H9 (cell line): ENCODE data around the gene ANKRD62. TPM values are rescaled to one million over a fixed set of nuclear protein-coding genes. Genes with fewer than 3 reads are reported as not detected.

Experiments used
- DNase-seq: peaks from one replicate; pipeline ENCODE4 v3.0.0-alpha.2; 2017
- H2AFZ ChIP-seq: one replicate; pipeline ENCODE4 v1.6.1; 2013; ENCODE audit warnings: mild to moderate bottlenecking, low read length, control low read depth, moderate library complexity
- H2AK5ac ChIP-seq: 2 replicates; pipeline ENCODE4 v1.6.1; 2013; ENCODE audit warnings: low read length, control low read depth, mixed read lengths; ENCODE audit not compliant: insufficient read length
- H2BK120ac ChIP-seq: one replicate; pipeline ENCODE4 v1.6.1; 2013; ENCODE audit warnings: low read depth, mild to moderate bottlenecking, low read length, control low read depth, inconsistent platforms; ENCODE audit not compliant: poor library complexity, severe bottlenecking
- H2BK12ac ChIP-seq: 2 replicates; pipeline ENCODE4 v1.6.1; 2013; ENCODE audit warnings: low read length, control low read depth, mixed read lengths, low read depth; ENCODE audit not compliant: insufficient read length
- H2BK15ac ChIP-seq: 2 replicates; pipeline ENCODE4 v1.6.1; 2013; ENCODE audit warnings: low read depth, low read length, control low read depth
- H2BK20ac ChIP-seq: one replicate; pipeline ENCODE4 v1.6.1; 2013; ENCODE audit warnings: low read depth, mild to moderate bottlenecking, low read length, control low read depth, inconsistent platforms; ENCODE audit not compliant: poor library complexity, severe bottlenecking
- H2BK5ac ChIP-seq: 2 replicates; pipeline ENCODE4 v1.6.1; 2013; ENCODE audit warnings: low read length, control low read depth, mixed read lengths; ENCODE audit not compliant: insufficient read length
- H3K14ac ChIP-seq: 2 replicates; pipeline ENCODE4 v1.6.1; 2013; ENCODE audit warnings: low read length, control low read depth; ENCODE audit not compliant: insufficient read depth
- H3K18ac ChIP-seq: 2 replicates; pipeline ENCODE4 v1.6.1; 2013; ENCODE audit warnings: low read depth, mild to moderate bottlenecking, mixed read lengths, low read length, control low read depth; ENCODE audit not compliant: insufficient read length
- H3K23ac ChIP-seq: 2 replicates; pipeline ENCODE4 v1.6.1; 2013; ENCODE audit warnings: low read length, control low read depth, mixed read lengths, low read depth; ENCODE audit not compliant: insufficient read length
- H3K23me2 ChIP-seq: 2 replicates; pipeline ENCODE4 v1.6.1; 2013; ENCODE audit warnings: low read depth, mild to moderate bottlenecking, mixed read lengths, low read length, control low read depth; ENCODE audit not compliant: insufficient read length, poor library complexity, severe bottlenecking
- H3K27ac ChIP-seq: 2 replicates; pipeline ENCODE4 v1.5.1; 2013; ENCODE audit warnings: low read length, control low read depth, mixed read lengths, low read depth; ENCODE audit not compliant: insufficient read length
- H3K27me3 ChIP-seq: 2 replicates; pipeline ENCODE4 v1.6.1; 2013; ENCODE audit warnings: low read length, control low read depth, inconsistent platforms; ENCODE audit not compliant: insufficient read depth
- H3K4ac ChIP-seq: 2 replicates; pipeline ENCODE4 v1.6.1; 2013; ENCODE audit warnings: low read depth, mild to moderate bottlenecking, control low read depth, inconsistent platforms, low read length, moderate library complexity
- H3K4me1 ChIP-seq: 2 replicates; pipeline ENCODE4 v1.6.1; 2013; ENCODE audit warnings: low read length, control low read depth, inconsistent platforms; ENCODE audit not compliant: insufficient read depth
- H3K4me2 ChIP-seq: 2 replicates; pipeline ENCODE4 v1.6.1; 2013; ENCODE audit warnings: low read length, control low read depth, mixed read lengths; ENCODE audit not compliant: insufficient read length, insufficient read depth
- H3K56ac ChIP-seq: 2 replicates; pipeline ENCODE4 v1.6.1; 2013; ENCODE audit warnings: low read depth, mild to moderate bottlenecking, mixed read lengths, low read length, control low read depth; ENCODE audit not compliant: insufficient read length
- H3K79me1 ChIP-seq: 2 replicates; pipeline ENCODE4 v1.6.1; 2013; ENCODE audit warnings: low read depth, mild to moderate bottlenecking, moderate library complexity, low read length, control low read depth, inconsistent platforms; ENCODE audit not compliant: insufficient read depth, poor library complexity, severe bottlenecking
- H3K79me2 ChIP-seq: 2 replicates; pipeline ENCODE4 v1.6.1; 2013; ENCODE audit warnings: low read length, control low read depth, inconsistent platforms; ENCODE audit not compliant: insufficient read depth
- H3K9ac ChIP-seq: 2 replicates; pipeline ENCODE4 v1.6.1; 2013; ENCODE audit warnings: low read length, control low read depth, mixed read lengths; ENCODE audit not compliant: insufficient read length; ENCODE audit errors: extremely low read depth
- H3K9me3 ChIP-seq: one replicate; pipeline ENCODE4 v1.6.1; 2013; ENCODE audit warnings: low read depth, low read length, inconsistent platforms; ENCODE audit not compliant: control insufficient read depth
- H3T11ph ChIP-seq: one replicate; pipeline ENCODE4 v1.6.1; 2013; ENCODE audit warnings: mild to moderate bottlenecking, low read length, control low read depth, inconsistent platforms
- H4K20me1 ChIP-seq: one replicate; pipeline ENCODE4 v1.6.1; 2013; ENCODE audit not compliant: control insufficient read depth, insufficient read length, insufficient read depth
- H4K5ac ChIP-seq: 2 replicates; pipeline ENCODE4 v1.6.1; 2013; ENCODE audit warnings: low read depth, mild to moderate bottlenecking, mixed read lengths, low read length, control low read depth; ENCODE audit not compliant: insufficient read length
- H4K8ac ChIP-seq: replicated peaks from 2 replicates; pipeline ENCODE4 v1.6.1; 2013; ENCODE audit warnings: low read length, control low read depth, mixed read lengths, low read depth; ENCODE audit not compliant: insufficient read length
- H4K91ac ChIP-seq: 2 replicates; pipeline ENCODE4 v1.6.1; 2013; ENCODE audit warnings: low read depth, mild to moderate bottlenecking, moderate library complexity, mixed read lengths, low read length, control low read depth; ENCODE audit not compliant: insufficient read length
- H3K27ac Mint-ChIP-seq, 3 experiments: 2 replicates in 2 of 3; 3 replicates in 1 of 3; pipeline ENCODE4 v1.8.0; 2020 to 2021; ENCODE audit warnings: mixed read lengths in 3 of 3, mild to moderate bottlenecking in 1 of 3, moderate library complexity in 1 of 3
- H3K27me3 Mint-ChIP-seq: 2 replicates; pipeline ENCODE4 v1.8.0; 2021; ENCODE audit warnings: low read depth, mild to moderate bottlenecking, moderate library complexity, mixed read lengths
- H3K36me3 Mint-ChIP-seq, 3 experiments: 2 replicates in 2 of 3; 3 replicates in 1 of 3; pipeline ENCODE4 v1.8.0; 2020 to 2021; ENCODE audit warnings: low read depth in 3 of 3, mixed read lengths in 3 of 3; ENCODE audit not compliant: insufficient read depth in 1 of 3
- H3K4me1 Mint-ChIP-seq, 2 experiments: 2 replicates each; pipeline ENCODE4 v1.8.0; 2020; ENCODE audit warnings: mixed read lengths in 2 of 2
- H3K4me3 Mint-ChIP-seq, 2 experiments: 2 replicates in 1 of 2; 3 replicates in 1 of 2; pipeline ENCODE4 v1.8.0; 2020 to 2021; ENCODE audit warnings: mild to moderate bottlenecking in 2 of 2, mixed read lengths in 2 of 2, moderate library complexity in 1 of 2
- H3K9me3 Mint-ChIP-seq, 2 experiments: 2 replicates in 1 of 2; 3 replicates in 1 of 2; pipeline ENCODE4 v1.8.0; 2020; ENCODE audit warnings: mild to moderate bottlenecking in 2 of 2, mixed read lengths in 2 of 2, moderate library complexity in 1 of 2
- CTCF ChIP-seq: fragments of 200-600 bp; sonication (generic); conservative IDR thresholded peaks from 3 replicates; pipeline ENCODE4 v1.8.0; 2021; ENCODE audit warnings: antibody characterized with exemption, mild to moderate bottlenecking
- WGBS: extraction: QIAGEN DNeasy Blood & Tissue Kit; methylation state at CpG from one replicate; pipeline ENCODE4 v1.1.7; 2013; ENCODE audit warnings: missing lambda C conversion rate, low lambda C conversion rate, mixed read lengths; ENCODE audit not compliant: insufficient read length; ENCODE audit errors: extremely low coverage; 5-methylcytosine and 5-hydroxymethylcytosine counted together
- total RNA-seq: library from RNA; stranded (reverse); gene quantifications from 2 replicates; pipeline ENCODE4 v1.2.1, GENCODE V29; 2021

Gene ANKRD62
- total RNA-seq, 1 experiment from 2014 or later = not detected

GRCh38 chr18:12085136-12085535 is 8.5 kb upstream of the ANKRD62 start:
- H3K79me1 ChIP-seq = no peaks in the 10 kb centered on the region
- no peak overlapping the region for H3K14ac ChIP-seq
- WGBS = no CpG with 5 or more reads among the region's 13 CpGs

More at GRCh38 chr18:12085136-12085535, 8.5 kb upstream of the ANKRD62 start:
- Mint-ChIP-seq H3K9me3 (peaks cover 8 to 13% of the 10 kb centered on the region in 2 experiments; a peak in 4 of 5 replicates), H3K4me3 (no peak overlapping the region), H3K36me3 (no peaks in the 10 kb centered on the region; a peak in 1 of 7 replicates), H3K27ac (no peak overlapping the region; a peak in 2 of 7 replicates), H3K27me3 (no peaks in the 10 kb centered on the region; the same call in 1 of the 2 replicates), H3K4me1 (no peaks in the 10 kb centered on the region)
- Histone ChIP-seq H2BK20ac (no peak overlapping the region), H4K20me1 (no peaks in the 10 kb centered on the region), H3K4ac (no peak overlapping the region), H3K9ac (no peak overlapping the region), H3K4me1 (no peaks in the 10 kb centered on the region), H4K5ac (no peak overlapping the region), H2BK120ac (no peak overlapping the region), H3K23ac (no peak overlapping the region), H3K23me2 (no peaks in the 10 kb centered on the region), H3K56ac (no peak overlapping the region), H3K27ac (no peak overlapping the region), H4K8ac (no peak overlapping the region), H3K4me2 (no peak overlapping the region), H3T11ph (no peak overlapping the region), H3K27me3 (no peaks in the 10 kb centered on the region), H2AFZ (no peak overlapping the region), H3K79me2 (no peaks in the 10 kb centered on the region), H4K91ac (no peak overlapping the region), H2BK5ac (no peak overlapping the region), H2BK15ac (no peak overlapping the region), H3K18ac (no peak overlapping the region), H3K9me3 (no peaks in the 10 kb centered on the region), H2BK12ac (no peak overlapping the region), H2AK5ac (no peak overlapping the region)
- no peak for TF ChIP-seq CTCF
- no peak for DNase-seq
